SJCRH30 (cell line): ENCODE measurements around the gene WDFY1. TPM values are rescaled to one million over a fixed set of nuclear protein-coding genes. Genes with fewer than 3 reads are reported as not detected.

Source experiments
- total RNA-seq: library from RNA; depleted of rRNA; stranded (reverse); fragments of >200 nt; shearing (Covaris generic); gene quantifications from 2 replicates; pipeline ENCODE4 v1.2.3, GENCODE V29; 2014; rRNA removed

WDFY1 gene
- total RNA-seq, 1 experiment from 2014 or later, result 82.0 TPM

Other genes with a start within 250 kb of the WDFY1 start
- not detected in 2 replicates for gene AP1S3, start 107.8 kb downstream of the WDFY1 start, total RNA-seq
- 55.9 and 58.6 TPM in 2 replicates for gene MRPL44, start 12.1 kb upstream of the WDFY1 start, total RNA-seq
- gene SERPINE2, start 94.0 kb upstream of the WDFY1 start, total RNA-seq, result 48.2 and 51.1 TPM in 2 replicates